ENCODE results near the gene SOCS3.

SOCS3 gene

DNA sequence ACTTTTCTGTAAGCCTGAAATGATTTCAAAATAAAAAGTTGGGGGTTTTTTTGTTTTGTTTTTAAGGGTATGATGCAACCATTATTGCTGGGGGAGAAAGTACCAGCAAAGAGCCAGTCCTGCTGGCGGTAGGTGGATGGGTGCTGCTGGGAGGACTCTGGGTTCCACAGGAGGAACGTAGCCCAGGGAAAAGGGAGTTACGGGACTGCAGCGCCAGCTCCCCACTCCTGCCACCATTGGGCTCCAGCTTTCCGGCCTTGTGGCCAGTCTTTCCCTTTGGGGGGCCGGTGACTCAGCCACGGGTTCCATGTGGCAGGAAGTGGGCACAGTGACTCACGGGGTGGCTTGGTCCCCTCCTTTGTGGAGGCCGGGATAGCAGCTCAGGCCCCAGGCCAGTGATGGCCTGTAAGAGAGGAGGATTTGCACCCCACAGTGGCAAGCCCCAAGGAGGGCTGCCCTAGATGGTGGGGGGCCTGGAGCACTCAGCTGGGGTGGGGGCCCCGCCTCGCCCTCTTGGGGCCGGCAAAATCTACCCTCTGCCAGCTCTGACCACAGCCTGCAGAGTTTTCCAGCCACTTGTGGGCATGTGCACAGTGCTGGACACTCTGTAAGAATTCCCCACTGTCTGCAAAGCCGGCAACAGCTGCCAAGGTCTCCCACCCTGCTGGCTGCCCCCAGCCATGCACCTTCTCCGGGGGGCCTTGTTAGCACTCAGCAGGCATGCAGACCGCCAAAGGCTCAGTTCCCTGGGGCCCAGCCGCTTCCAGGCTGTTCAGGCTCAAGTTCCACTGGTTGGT is 30.4 kb downstream of the SOCS3 start:
- peak; percentile 54 for DNase-seq (ENCODE audit: low read depth)
- TF ChIP-seq, protein P1, sequence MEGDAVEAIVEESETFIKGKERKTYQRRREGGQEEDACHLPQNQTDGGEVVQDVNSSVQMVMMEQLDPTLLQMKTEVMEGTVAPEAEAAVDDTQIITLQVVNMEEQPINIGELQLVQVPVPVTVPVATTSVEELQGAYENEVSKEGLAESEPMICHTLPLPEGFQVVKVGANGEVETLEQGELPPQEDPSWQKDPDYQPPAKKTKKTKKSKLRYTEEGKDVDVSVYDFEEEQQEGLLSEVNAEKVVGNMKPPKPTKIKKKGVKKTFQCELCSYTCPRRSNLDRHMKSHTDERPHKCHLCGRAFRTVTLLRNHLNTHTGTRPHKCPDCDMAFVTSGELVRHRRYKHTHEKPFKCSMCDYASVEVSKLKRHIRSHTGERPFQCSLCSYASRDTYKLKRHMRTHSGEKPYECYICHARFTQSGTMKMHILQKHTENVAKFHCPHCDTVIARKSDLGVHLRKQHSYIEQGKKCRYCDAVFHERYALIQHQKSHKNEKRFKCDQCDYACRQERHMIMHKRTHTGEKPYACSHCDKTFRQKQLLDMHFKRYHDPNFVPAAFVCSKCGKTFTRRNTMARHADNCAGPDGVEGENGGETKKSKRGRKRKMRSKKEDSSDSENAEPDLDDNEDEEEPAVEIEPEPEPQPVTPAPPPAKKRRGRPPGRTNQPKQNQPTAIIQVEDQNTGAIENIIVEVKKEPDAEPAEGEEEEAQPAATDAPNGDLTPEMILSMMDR (IDR thresholded peaks at IDR 0.05; ENCODE audit: low read length, missing control alignments), result no peak
- H3K4me3 ChIP-seq (replicated peaks; ENCODE audit: low read depth, low read length), result no peak overlapping the region

DNA sequence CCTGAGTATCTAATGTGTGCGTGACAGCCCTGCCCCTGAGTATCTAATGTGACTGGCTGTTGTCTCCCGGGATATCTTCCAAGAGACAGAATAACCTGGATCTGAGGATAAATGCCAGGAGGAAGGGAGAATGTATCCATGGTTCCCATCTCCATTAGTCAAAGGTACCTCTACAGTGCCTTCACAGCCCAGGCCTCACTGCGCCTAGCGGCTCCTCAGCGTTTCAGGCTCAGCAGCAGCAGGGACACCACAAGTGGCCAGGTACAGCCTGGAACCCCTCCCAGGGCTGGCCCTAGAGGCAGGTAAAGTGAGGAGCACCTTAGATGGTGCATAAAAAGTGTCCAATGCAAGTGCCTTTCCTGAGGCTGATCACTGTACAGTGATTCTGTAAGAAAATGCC is 32.0 kb downstream of the SOCS3 start:
- no peak overlapping the region for H3K4me3 ChIP-seq (replicated peaks; ENCODE audit: low read depth, low read length)
- TF ChIP-seq, protein P1 (IDR thresholded peaks at IDR 0.05; ENCODE audit: low read length, missing control alignments), result no peak
- DNase-seq (ENCODE audit: low read depth), result no peak

DNA sequence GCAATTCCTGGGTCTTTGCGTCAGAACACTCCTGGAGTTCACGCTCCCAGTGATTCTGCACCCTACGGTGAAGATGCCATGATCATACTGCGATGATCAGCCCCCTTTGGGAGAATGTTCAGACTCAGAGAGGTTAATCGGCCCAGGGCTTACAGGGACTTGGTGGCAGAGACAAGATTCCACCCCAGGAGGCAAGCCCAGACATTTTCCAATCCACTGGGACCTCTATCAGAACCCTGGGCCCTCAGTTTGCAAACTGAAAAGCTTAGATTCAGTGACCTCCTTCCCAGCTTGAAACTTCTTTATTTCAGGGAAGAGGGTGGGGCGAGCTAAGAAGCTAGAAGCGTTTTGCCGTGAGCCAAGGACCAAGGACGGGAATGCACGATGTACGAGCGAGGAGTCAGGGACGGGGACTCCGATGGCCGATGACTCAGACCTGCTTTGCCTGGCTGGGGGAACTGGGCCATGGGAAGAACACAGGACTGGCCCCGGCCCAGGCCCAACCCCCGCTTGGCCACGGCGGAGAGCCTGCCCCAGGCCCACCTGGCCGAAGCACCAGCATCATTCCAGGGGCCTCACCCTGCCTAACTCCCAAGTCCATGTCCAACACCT is 34.7 kb downstream of the SOCS3 start:
- peak; percentile 62 for DNase-seq (ENCODE audit: low read depth)
- H3K4me3 ChIP-seq (replicated peaks; ENCODE audit: low read depth, low read length), result no peak overlapping the region
- TF ChIP-seq, protein P1 (IDR thresholded peaks at IDR 0.05; ENCODE audit: low read length, missing control alignments), result no peak

DNA sequence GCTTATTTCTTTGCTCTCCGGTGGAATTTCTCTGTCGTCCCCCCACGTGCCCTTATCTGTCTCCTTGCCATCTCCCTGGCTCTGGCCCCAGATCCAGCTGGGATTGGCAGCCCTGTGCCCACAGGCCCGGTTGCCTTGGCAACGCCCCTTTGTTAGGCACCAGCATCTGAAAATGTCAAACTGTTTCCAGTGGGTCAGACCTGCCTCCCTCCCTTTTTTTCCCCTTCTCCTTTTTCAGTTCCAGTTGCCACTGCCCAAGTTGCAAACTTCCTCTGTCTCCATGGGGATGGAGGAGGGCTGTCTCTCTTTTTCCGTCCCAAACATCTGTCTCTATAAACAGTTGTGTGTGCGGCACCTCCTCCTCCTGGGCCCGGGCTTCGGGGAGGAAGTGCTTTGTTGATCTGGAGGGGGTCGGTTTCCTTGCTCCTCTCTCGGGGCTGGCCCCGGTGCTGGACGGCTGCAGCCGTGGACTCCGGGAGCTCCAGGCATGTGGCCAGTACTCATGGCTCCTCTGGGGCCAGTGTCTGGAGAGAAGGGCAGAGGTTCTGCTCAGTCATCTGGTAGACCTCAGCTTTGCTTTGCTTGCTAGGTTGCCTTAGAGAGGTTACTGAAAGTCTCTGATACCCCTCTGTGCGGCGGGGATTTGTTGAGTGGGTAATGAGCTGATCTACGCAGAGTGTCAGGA is 35.3 kb downstream of the SOCS3 start:
- TF ChIP-seq, protein P1 (IDR thresholded peaks at IDR 0.05; ENCODE audit: low read length, missing control alignments), result no peak
- H3K4me3 ChIP-seq (replicated peaks; ENCODE audit: low read depth, low read length), result no peak overlapping the region
- peak; percentile 95 for DNase-seq (ENCODE audit: low read depth)

DNA sequence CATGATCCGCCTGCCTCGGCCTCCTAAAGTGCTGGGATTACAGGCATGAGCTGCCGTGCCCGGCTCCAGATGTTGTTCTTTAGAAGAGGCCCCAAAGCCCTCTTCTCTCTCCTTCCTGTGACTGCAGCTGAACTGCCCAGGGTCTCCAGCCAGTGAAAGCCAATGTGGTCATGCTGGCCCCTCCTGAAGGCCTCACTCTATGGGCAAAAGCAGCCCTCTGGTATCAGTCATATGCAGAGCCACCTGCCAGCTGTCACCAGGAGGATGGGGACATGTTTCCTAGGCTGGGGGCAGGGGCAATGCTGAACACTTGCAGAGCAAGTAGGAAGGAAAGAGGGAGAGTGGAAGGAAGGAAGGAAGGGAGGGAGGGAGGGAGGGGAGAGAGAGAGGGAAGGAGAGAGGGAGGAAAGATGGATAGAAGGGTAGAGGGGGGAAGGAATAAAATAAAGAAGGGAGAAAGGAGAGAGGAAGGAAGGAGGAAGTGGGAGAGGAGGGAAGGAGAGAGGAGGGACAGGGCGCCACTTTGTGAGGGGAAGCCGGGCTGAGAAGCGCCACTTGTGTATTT is 36.0 kb downstream of the SOCS3 start:
- DNase-seq (ENCODE audit: low read depth), result no peak
- no peak overlapping the region for H3K4me3 ChIP-seq (replicated peaks; ENCODE audit: low read depth, low read length)
- TF ChIP-seq, protein P1 (IDR thresholded peaks at IDR 0.05; ENCODE audit: low read length, missing control alignments), result no peak

DNA sequence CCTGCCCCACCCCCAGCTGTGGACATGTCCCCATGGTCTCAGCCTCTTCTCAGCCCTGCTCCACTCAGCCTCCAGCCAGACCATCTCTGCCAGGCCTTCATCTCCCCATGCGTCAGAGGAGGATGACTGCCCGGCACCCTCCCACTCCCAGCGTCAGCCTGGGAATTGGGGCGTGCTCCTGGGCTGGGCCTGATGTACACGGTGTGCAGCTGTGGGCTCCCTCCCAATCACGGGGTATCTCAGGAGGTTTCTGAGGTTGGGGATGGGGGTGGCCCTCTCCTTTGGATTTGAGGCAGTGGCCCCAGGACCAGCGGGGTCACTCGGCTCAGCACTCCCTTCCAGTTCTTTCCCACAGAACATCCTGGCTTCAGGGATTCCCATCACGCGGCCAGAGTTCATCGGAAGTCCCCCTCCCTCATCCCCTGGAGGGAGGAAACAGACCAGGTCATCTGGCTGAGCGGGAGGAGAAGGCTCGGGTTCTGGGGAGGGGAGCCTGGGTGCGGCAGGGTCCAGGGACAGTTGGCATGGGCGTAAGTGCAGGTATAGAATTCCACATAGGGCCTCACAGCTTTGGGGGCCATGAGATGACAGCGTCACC is 36.9 kb downstream of the SOCS3 start:
- peak; percentile 66 for DNase-seq (ENCODE audit: low read depth)
- TF ChIP-seq, protein P1 (IDR thresholded peaks at IDR 0.05; ENCODE audit: low read length, missing control alignments), result no peak
- no peak overlapping the region for H3K4me3 ChIP-seq (replicated peaks; ENCODE audit: low read depth, low read length)
